Ectodermal cell (in vitro differentiated cells): ENCODE data around the gene WNT11.
A peak's percentile ranks its signal among the peaks of the same experiment; 100 is the strongest.

Source experiments
- H3K27ac ChIP-seq: 2 replicates; pipeline ENCODE4 v1.7.0; 2013; ENCODE audit warnings: mild to moderate bottlenecking, low read depth, low read length; ENCODE audit not compliant: insufficient read depth, poor library complexity, severe bottlenecking
- H3K27me3 ChIP-seq: 2 replicates; pipeline ENCODE4 v1.7.0; 2013; ENCODE audit warnings: mild to moderate bottlenecking, low read length; ENCODE audit not compliant: insufficient read depth, control insufficient read depth, poor library complexity, severe bottlenecking
- H3K36me3 ChIP-seq: one replicate; pipeline ENCODE4 v1.7.0; 2013; ENCODE audit warnings: low read length; ENCODE audit not compliant: control insufficient read depth, insufficient read depth
- H3K4me1 ChIP-seq: one replicate; pipeline ENCODE4 v1.7.0; 2013; ENCODE audit warnings: low read length; ENCODE audit not compliant: control insufficient read depth, insufficient read depth
- H3K4me3 ChIP-seq: 2 replicates; pipeline ENCODE4 v1.7.0; 2013; ENCODE audit warnings: low read depth, low read length, control low read depth; ENCODE audit not compliant: insufficient read depth
- H3K9me3 ChIP-seq: 2 replicates; pipeline ENCODE4 v1.7.0; 2013; ENCODE audit warnings: mild to moderate bottlenecking, low read length, moderate library complexity; ENCODE audit not compliant: control insufficient read depth
- WGBS, 2 experiments: methylation state at CpG; one replicate each; pipeline ENCODE4 v1.1.7; 2013; ENCODE audit warnings: missing lambda C conversion rate in 2 of 2; 5-methylcytosine and 5-hydroxymethylcytosine counted together

The WNT11 gene

DNA sequence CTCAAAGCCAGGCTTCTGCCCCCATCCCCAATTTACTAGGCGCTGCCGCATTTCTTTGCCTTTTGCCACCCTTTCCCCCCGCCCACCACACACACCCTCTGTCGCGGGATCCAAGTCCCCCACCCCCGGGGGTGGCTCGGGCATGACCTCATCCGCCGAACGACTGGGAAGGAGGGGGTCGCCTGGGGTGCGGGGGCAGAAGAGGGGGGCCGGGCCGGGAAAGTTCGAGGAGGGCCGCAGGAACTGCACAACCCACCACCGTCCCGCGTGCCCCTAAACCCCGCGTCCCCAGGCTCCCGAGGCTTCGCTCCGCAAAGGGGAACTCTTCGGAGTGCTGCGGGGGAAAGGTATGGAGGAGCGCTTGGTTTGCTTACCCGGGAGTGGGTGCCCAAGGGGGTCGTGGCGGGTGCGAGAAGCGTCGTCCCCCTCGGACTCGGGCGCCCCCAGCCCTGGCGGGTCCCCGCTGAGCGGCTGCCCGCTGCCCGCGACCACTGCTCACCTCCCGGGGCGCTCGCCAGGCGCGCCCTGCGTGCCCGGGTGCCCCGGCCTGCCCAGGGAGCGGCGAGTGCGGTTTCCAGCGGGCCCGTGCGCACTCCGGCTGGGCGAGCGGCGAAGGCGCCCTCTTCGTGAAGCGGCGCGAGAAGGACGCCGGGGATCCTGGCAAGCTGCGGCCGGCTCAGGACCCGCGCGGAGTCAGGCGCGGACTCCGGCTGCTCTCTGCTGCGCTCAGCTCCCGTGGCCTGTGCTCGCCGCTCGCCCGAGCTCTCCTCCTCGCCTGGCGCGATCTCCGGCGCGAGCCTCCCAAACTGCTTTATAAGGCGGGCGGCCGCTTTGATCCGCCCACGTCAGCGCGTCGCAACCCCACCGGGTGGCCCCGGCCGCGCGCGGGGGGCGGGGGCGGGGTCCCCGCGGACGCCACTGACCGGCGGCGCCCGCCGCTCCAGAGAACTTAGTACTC is 4.0 kb upstream of the WNT11 start:
- Histone ChIP-seq H3K4me1 (peaks cover 27% of the 10 kb centered on the region), H3K27ac (no peak overlapping the region), H3K27me3 (peaks cover 82% of the 10 kb centered on the region), H3K4me3 (peak overlapping the region; percentile 39), H3K9me3 (no peaks in the 10 kb centered on the region), H3K36me3 (no peaks in the 10 kb centered on the region)
- WGBS, 2 experiments: 1% methylated on average over 111 of the region's 111 CpGs

DNA sequence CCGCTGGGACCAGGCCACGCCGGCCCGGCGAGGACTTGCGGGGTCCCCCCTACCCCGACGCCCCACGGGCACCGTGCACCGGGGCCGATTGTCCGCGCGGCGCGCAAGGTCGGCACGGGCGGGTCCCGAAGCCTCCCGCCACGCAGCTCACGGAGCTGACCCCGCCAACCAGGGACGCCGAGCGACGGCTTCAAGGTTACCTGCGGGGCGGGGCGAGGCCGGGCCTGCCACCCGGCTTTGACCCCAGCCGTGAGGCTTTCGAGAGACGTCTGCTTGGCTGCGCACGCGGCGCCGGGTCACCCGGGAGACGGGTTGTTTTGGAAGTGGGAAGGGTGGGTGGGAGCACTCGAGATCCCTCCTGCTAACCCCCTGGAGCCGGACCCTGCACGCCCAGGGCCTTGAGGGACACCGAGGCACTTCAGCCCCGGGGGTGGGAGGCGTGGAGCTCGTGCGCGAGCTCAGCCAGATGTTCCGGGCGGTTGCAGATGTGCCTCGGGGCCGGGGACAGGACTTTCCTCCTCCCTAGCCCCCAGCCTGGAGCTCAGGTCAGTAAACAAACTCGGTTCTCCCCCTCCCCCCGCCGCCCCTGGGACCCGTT is 3.2 kb upstream of the WNT11 start:
- peaks cover 90% of the 10 kb centered on the region for H3K27me3 ChIP-seq

DNA sequence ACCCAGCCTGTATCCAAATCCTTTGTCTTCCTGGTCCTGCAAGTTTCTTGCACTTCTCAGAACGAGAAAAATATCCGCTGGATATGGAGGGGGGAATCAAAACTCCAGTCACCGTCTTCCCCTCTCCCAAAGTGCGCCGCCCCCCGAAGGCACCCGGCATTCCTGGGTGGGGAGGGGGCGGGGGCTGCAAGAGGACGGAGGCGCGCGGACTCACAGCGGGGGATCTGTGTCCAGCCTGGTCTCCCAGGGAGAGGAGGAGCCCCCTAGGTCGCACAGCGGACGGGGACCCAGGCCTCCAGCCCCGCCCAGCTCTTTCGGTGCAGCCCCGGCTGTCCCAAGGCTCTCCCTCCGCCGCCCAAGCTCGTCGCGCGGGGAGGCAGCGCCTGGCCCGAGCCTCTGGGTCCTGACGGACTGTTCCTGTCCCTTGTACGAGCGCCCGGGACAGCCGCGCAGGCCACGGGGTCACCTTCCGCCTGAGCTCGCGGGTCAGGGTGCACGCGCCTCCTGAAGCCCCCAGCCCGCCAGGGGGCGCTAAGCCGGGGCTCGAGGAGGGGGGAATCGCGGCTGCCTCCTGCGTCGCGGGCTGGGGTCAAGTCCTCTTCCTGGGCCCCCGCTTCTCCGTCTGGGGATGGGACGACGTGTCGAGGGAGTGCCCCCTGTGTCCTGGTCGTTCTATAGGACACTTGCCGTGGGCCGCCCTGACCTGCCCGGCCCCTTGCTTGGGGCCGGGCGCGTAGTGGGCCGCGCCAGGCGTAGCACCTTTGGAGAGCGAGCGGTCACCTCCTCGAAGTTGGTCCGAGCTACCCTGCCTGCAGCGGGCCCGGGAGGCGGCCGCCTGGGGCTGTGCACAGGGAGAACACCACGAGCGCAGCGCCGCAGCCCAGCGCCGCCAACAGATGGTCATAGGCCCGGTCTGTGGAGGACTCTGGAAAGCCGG is 2.4 kb upstream of the WNT11 start:
- Histone ChIP-seq H3K4me3 (peak overlapping the region; percentile 39), H3K9me3 (no peaks in the 10 kb centered on the region), H3K36me3 (no peaks in the 10 kb centered on the region), H3K4me1 (peaks cover 30% of the 10 kb centered on the region), H3K27me3 (peaks cover 97% of the 10 kb centered on the region), H3K27ac (no peak overlapping the region)
- WGBS, 2 experiments: 1% methylated on average over 79 of the region's 79 CpGs

More for the DNA sequence above, 3.2 kb upstream of the WNT11 start:
- H3K9me3 ChIP-seq: no peaks in the 10 kb centered on the region
- no peaks in the 10 kb centered on the region for H3K36me3 ChIP-seq
- no peak overlapping the region for H3K27ac ChIP-seq
- WGBS, 2 experiments: 1 to 2% methylated on average over 61 of the region's 61 CpGs
- H3K4me3 ChIP-seq: peak overlapping the region; percentile 39
- peaks cover 30% of the 10 kb centered on the region for H3K4me1 ChIP-seq

DNA sequence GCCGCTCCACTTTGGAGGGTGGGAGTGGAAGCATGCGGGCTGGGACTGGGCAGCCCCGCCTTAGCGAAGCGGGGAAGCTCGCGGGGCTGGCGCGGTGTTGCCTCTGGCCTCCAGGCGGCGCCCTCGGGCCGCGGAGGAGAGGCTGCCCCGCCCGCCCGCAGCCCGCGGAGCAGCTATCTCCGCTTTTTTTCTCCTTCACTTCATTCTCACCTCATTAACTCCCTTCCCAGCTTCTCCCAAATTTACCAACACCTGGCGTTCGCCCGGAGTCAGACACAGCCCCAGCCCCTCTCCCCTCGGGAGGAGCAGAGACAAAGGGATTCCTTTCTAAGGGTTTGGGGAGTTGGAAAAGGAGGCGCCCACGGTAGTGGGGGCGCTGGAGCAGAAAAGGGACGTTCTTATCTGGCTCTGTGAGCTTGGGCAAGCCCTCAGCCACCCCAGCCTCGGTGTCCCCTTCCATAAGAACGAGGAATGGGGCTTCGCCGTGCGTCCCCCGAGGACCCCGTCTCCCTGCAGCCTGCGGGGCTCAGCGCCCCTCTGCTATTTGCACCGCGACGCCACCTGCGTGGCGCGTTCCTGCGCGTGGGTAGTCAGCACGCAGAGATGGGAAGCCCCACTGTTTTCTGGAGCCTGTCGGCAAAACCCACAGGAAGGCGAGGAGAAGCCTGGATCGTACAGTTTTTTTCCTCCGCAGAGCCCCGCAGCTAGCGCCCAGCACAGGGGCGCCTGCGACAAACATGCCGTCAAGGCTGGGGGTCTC is 1.5 kb upstream of the WNT11 start:
- Histone ChIP-seq H3K27me3 (peaks cover 100% of the 10 kb centered on the region), H3K4me3 (peak overlapping the region; percentile 39), H3K9me3 (no peaks in the 10 kb centered on the region), H3K27ac (no peak overlapping the region), H3K36me3 (no peaks in the 10 kb centered on the region), H3K4me1 (peaks cover 30% of the 10 kb centered on the region)
- 2% methylated on average over 55 of the region's 55 CpGs for WGBS, 2 experiments

DNA sequence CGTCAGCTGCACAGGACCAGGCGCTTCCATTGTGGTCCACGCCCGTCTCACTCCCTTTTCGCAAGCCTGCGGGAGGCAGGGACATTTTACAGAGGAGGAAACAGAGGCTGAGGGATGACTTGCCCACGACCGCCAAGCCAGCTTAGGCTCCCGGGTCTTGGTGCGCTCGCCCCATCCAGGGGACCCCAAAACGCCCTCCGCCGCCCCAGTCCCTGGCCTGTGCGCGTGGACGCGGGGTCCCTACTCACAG is 300 bp downstream of the WNT11 start:
- H3K27ac ChIP-seq: no peak overlapping the region
- H3K9me3 ChIP-seq: no peaks in the 10 kb centered on the region
- 2 to 3% methylated on average over 18 of the region's 18 CpGs for WGBS, 2 experiments
- peak overlapping the region; percentile 43 for H3K4me3 ChIP-seq
- H3K36me3 ChIP-seq: no peaks in the 10 kb centered on the region
- H3K27me3 ChIP-seq: peaks cover 86% of the 10 kb centered on the region
- H3K4me1 ChIP-seq: peaks cover 30% of the 10 kb centered on the region

DNA sequence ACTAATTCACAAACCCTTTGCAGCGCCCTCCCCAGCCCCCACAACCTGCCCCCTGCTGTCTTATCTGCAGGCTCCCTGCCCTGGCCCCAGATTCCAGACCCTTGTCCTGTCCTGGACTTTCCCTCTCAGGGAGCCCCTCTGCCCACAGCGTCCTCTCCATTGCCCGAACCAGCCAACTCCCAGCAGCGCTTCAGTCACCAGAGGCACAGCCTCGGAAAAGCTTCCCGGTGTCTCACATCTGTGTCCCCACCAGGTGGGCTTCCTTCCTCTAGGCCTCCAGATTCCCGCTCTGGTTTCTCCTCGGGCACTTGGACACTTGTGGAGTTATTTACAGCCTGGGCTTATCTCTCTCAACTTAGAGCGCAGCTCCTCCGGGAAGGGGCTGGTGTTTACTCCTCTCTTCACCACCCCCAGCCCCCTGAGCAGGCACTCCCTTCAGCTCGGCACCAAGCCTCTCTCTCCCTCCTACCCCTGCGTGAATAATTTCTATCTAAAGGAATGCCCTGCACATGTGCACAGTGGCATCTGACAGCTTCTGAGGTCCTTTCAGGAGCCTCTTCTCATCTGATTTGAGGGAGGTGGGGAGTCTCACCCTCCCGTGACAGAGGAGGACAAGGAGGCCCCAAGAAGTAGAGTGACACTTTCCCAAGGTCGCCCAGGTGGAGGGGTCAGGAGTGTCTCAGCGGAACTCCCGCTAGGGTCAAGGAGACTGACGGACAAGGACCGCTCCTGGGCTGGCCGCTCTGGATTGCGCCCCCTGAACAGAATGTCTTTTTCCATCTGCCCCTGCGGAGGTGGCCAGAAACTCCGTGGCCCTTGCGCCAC is 838 bp downstream of the WNT11 start:
- Histone ChIP-seq H3K36me3 (no peaks in the 10 kb centered on the region), H3K4me3 (peak overlapping the region; percentile 43), H3K27me3 (peaks cover 81% of the 10 kb centered on the region), H3K9me3 (no peaks in the 10 kb centered on the region), H3K27ac (no peak overlapping the region), H3K4me1 (peaks cover 30% of the 10 kb centered on the region)
- 12 to 14% methylated on average over 23 of the region's 23 CpGs for WGBS, 2 experiments

DNA sequence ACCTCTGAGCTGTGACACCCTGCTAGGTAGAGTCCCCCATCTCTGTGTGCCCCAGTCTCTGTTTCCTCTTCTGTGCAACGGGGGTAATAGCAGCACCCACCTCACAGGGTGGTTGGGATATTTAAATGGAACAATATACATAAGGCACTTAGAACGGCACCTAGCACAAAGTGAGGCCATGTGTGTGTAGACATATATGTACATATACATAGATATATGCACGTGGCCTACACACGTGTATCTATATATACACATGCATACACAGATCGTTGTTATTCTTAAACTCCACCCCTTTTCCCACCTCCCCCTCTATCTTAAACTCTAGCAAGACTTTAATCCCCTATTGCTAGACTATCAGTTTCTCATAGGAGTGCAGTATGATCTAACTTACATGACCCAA is 2.4 kb downstream of the WNT11 start:
- no peaks in the 10 kb centered on the region for H3K9me3 ChIP-seq
- H3K4me3 ChIP-seq: no peak overlapping the region
- WGBS, 2 experiments: 75 to 95% methylated on average over 4 to 5 of the region's 5 CpGs
- H3K27me3 ChIP-seq: peaks cover 66% of the 10 kb centered on the region
- H3K4me1 ChIP-seq: peaks cover 22% of the 10 kb centered on the region
- H3K27ac ChIP-seq: no peak overlapping the region
- no peaks in the 10 kb centered on the region for H3K36me3 ChIP-seq

DNA sequence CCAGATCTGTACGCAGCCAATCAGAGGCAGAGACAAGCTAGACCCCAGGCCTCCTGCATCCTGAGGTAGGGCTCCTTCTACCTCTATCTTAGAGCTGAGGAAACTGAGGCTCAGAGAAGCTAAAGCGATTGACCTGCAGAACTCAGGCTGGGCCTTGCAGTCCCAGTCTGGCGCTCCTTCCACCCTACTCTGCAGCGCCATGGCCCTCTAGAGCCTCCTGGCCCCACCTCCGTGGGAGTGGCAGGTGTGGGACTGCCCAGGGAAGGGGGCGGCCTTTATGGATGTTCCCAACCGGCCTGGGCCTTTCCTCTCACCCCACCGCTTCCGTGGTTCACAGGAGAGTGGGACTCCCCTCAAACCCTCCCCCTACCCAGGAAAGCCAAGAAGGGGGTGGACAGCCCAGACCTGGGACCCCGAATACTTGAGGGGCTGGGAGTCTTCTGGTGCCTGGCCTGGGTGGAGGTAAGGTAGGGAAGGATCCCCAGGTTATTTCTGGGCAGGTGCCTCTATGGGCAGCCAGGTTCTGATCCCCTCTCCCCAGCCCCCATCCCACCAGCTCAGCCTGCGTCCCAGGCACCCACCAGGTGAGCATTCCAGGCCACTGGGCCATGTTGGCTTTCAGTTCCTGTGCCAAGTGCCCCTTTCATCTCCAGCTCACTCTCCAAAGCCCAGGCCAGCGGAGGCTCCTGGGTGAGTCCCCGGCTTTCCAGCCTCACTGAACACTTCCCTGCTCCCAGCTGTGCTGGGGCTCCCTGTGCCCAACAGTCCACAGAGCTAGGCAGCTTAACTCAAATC is 3.0 kb downstream of the WNT11 start:
- WGBS, 2 experiments: 79 to 80% methylated on average over 11 to 13 of the region's 13 CpGs
- Histone ChIP-seq H3K4me1 (peaks cover 20% of the 10 kb centered on the region), H3K4me3 (no peak overlapping the region), H3K27ac (no peak overlapping the region), H3K36me3 (no peaks in the 10 kb centered on the region), H3K27me3 (peaks cover 60% of the 10 kb centered on the region), H3K9me3 (no peaks in the 10 kb centered on the region)
